Sigmoid colon (tissue), 4 donors: ENCODE measurements around the gene SERPINE1.

Experiments used
- POLR2AphosphoS5 ChIP-seq, 4 donors: sonication (generic); formaldehyde crosslinking; IDR thresholded peaks; one replicate each; pipeline ENCODE4 v1.6.1; 2017; ENCODE audit warnings: antibody characterized with exemption in 4 of 4
- TF ChIP-seq, protein P1 (sequence below), 4 experiments: fragments of 450-650 bp in 3 of 4; fragments of 200-600 bp in 1 of 4; IDR thresholded peaks; one replicate each; pipeline ENCODE4 v1.5.1; 2016 to 2019; ENCODE audit warnings: antibody characterized with exemption in 4 of 4, mild to moderate bottlenecking in 3 of 4, moderate library complexity in 2 of 4

GRCh38 chr7:101165958-101166647, 39.2 kb downstream of the SERPINE1 start:
- TF ChIP-seq, protein P1, sequence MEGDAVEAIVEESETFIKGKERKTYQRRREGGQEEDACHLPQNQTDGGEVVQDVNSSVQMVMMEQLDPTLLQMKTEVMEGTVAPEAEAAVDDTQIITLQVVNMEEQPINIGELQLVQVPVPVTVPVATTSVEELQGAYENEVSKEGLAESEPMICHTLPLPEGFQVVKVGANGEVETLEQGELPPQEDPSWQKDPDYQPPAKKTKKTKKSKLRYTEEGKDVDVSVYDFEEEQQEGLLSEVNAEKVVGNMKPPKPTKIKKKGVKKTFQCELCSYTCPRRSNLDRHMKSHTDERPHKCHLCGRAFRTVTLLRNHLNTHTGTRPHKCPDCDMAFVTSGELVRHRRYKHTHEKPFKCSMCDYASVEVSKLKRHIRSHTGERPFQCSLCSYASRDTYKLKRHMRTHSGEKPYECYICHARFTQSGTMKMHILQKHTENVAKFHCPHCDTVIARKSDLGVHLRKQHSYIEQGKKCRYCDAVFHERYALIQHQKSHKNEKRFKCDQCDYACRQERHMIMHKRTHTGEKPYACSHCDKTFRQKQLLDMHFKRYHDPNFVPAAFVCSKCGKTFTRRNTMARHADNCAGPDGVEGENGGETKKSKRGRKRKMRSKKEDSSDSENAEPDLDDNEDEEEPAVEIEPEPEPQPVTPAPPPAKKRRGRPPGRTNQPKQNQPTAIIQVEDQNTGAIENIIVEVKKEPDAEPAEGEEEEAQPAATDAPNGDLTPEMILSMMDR (IDR thresholded peaks at IDR 0.05) = no peak
- TF ChIP-seq POLR2AphosphoS5 (IDR thresholded peaks at IDR 0.05) = no peak
